GM18858 (cell line): ENCODE data around the gene FAM83F.

Experiments used
- ATAC-seq: cut with Tn5 transposase; IDR thresholded peaks from one replicate; pipeline ENCODE4 v1.9.1; 2021; ENCODE audit not compliant: unreplicated experiment

The FAM83F gene

DNA sequence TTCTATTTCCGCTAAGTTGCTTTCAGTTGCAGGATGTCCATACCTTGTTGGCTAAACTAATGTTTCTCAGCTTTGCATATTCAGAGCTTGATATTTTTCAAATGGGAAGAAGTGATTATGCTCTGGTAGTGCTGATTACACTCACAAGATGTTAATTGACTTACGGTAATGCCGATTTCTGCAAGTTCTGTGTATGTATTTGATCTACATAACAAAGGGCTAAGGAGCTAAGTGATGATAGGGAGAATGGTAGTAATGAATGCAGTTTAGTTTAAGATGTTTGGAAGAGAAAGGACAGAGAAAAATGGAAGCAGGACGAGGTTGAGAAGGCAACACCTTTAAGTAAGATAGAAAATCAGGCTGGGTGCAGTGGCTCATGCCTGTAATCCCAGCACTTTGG lies 61.4 kb downstream of the FAM83F start:
- no peak for ATAC-seq

DNA sequence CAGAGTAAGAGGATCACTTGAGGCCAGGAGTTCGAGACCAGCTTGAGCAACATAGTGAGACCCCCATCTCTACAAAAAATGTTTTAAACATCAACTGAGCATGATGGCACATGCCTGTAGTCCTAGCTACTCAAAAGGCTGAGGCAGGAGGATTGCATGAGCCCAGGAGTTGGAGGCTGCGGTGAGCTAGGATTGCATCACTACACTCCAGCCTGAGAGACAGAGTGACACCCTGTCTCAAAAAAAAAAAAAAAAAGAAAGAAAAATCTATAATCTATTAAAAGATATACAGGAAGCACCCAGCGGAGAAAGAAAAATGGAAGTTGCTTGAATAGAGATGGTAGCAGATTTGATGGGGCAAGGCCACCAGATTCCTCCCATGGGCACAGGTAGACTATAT lies 61.8 kb downstream of the FAM83F start:
- ATAC-seq: no peak

DNA sequence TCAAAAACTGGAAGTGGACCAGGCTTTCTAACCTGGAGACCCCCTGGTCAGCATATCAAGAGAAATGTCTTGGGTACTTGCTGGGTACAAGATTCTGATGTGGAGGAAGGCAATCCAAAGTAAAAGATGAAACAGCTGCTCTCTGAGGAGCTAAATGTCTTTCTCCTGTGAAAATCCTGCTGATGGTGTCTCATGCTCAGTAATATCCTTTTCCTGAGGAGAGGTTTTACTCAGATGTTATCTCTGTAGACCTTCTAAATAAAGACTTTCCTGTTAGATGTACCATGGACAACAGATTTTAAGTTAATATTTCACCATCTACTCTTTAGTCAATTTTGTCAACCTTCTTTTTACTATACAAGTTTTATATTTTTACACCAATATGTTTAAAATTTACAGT lies 62.9 kb downstream of the FAM83F start:
- ATAC-seq: no peak

DNA sequence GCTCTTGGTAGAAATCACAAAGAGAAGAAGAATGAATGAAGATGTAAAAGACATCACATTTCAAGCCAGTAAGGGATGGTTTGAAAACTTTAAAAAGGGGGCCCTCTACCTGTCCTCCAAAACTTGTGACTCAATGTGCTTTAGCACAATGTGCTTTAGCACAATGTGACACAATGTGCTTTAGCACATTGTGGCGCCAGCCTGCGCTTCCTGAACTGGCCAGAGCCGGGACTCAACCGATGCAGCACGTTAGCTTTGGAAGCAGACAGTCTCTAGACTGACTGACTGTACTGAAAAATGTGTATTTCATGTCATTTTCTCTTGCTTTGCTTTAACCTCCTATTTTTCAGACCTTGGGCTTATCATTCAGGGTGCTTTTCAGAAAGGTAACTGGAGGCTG lies 63.5 kb downstream of the FAM83F start:
- no peak for ATAC-seq

DNA sequence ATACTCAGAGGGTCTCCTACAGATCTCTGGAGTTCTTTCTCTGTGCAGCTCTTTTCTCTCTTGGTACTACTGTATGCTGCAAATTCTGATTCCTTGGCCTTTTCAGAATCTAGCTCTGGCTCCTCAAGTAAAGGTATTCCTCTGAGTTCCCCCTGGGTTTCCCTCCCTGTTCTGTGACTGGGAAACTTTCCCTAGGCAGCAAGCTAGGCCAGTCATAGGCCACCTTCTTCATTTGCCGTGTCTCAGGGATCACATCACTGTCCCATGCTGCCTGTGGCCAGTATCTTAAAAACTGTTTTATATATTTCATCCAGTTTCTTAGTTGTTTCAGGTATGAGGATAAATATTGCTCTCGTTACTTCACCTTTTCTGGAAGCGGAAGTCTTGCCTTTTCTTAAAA lies 71.2 kb downstream of the FAM83F start:
- ATAC-seq: no peak

DNA sequence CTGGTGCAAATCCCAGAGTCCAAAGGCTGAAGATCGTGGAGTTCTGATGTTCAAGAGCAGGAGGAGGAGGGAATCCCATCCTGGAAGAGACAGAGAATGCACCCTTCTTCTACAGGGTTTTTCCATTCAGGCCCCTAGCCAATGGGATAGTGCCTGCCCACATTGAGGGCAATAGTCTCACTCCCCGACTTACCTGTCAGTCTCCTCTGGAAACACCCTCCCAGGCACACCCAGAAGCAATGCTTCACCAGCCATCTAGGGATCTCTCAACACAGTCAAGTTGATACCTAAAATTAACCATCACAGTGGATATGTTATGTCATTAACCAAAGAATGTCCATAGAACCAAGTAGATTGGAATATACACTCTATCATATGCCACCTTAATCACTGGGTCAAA lies 72.9 kb downstream of the FAM83F start:
- ATAC-seq: no peak

DNA sequence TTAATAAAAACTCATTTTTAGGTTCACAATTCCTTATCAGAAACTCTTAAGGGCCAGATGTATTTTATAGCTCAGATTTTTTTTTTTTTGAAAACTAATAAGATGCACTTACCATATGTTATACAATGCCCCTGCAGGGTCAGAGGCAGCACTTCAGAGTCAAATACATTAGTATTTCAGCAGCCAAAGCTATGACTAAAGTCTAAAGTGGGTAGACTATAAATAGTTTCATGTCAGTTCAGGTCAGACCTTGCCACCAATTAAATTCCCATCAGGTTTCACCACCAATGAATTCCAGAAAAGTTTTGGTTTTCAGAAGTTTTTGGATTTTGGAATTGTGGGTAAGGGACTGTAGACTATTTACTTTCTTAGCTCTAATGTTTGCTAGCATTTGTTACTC lies 75.9 kb downstream of the FAM83F start:
- no peak for ATAC-seq

DNA sequence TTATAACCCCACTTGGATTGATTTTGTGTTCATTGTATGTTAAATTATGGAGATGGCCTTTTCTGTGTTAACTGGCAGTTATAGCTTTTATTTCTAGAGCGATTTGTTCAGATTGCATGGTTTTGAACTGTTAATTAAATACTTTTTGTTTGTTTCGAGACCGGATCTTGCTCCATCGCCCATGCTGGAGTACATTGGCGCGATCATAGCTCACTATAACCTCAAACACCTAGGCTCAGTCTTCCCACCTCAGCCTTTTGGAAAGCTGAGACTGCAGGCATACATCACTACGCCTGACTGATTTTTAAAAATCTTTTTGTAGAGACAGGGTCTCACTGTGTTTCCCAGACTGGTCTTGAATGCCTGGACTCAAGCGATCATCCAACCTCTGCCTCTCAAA lies 77.0 kb downstream of the FAM83F start:
- ATAC-seq: no peak

DNA sequence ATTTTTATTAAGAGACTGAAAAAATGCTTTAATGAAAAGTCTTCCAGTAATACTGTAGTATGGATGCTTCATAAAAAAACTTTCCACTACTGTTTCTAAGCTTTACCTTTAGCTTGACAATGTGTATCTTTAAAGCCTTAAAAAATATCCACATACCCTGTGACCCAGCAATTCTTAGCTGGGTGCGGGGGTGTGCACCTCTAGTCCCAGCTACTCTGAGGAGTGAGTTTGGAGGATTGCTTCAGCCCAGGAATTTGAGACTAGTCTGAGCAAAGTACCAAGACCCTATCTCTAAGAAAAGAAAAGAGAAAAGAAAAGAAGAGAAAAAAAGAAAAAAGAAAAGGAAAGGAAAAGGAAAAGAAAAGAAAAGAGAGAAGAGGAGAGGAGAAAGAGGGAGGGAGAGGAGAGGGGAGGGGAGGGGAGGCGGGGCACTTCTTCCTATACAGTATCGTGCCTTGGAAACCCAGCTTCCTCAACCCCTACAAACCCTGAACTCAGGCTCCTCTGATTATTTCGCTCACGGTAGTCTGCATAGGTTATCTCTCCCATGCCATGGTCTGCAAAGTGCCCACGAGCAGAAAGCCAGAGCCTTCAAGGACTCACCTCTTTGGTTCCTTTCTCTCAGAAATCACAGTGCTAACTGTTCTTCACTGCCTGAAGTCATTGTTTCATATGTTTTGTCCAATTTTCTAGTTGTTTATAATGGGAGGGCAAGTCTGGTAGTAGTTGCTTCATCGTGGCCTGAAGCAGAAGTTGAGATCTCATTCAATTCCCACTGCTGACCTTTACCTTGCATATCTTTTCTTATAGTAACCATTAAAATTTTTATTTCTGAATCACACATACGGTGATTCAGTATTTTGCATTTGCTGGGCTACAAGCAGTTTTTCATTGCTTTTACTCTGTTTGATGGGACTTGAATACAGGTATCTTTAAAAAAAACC lies 82.2 kb downstream of the FAM83F start:
- ATAC-seq: no peak

DNA sequence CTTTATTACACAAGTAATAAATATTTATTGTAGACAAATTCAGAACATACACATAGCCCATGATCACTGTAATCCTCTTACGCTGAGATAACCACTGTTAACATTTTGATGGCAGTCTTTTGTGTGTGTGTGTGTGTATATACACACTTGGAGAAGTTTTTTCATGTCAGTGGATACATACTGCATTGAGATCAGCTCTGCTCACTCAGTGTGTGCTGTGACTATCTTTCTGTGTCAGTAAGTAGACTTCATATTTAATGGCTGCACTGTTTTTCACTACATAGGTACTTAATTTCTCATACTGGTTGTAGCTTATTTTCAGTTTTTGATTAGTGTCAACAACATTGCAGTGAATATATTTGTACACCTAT lies 82.9 kb downstream of the FAM83F start:
- ATAC-seq: no peak

DNA sequence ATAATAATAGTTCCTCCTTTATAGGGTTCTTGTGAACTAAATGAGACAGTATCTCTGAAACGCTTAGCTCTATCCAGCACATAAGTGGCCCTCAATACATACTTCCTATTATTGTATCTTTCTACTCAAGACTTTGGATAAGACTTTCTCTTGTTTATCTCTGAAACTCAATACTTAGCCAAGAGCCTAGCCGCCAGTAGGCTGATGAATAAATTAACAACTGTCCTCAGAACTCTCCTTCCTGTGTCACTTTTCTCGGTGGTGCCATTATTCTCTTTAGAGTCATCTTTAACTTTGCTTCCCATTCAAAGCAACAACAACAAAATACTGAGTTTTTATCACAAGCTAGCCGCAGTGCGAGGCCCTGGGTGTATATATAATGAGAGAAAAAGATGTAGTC lies 86.9 kb downstream of the FAM83F start:
- no peak for ATAC-seq

DNA sequence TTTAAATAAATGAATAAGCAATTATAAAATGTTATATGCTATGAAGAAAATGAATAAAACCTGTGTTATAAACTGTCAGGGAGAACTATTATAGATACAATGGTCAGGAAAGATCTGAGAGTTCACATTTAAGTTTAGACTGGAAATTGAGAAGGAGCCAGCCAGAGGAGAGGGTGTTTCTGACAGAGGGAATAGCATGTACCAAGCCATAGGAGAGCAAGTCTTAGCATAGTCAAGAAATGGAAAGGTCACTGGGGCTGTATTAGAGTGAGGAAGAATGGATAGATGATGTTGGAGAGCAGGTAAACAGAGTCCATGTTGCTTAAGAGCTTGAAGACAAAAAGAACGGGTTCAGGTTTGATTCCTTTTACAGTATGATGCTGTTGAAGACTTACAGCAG lies 87.4 kb downstream of the FAM83F start:
- ATAC-seq: no peak

DNA sequence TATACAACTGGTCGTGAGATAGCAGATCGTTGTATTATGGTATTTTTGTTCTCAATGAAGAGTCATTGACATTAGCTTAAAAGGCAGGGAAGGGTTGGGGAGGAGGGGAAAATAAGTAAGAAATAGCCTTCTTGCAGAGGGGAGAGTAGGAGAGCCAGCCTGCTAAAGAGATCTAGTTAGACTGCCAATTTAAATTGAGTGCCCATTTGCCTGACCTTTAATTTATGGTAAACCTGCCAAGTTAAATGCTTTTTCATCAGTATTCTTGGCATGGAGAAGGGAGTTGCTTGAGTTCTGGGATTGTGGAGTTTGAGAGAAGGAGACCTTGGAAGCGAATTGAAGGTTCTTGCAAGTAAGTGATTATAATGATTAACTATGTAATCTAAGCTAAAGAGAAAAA lies 89.0 kb downstream of the FAM83F start:
- ATAC-seq: no peak

DNA sequence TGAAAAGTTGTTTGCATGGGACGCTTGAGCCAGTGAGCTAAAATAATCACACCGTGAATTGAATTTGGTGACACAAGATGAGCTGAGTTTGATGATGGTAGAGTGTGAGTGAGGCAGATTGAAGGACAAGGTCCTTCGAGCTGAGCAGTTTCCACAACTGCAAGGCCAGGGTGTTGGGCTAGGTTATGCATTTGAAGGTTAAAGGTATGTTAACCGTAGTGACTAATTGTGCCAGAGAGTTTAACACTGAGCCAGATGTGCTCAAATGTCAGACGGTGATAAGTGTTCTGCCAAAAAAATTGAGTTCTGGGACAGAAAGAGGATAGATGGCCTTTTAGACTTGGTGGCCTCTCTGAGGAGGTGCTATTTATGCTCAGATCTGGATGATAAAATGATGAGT lies 89.5 kb downstream of the FAM83F start:
- ATAC-seq: no peak

DNA sequence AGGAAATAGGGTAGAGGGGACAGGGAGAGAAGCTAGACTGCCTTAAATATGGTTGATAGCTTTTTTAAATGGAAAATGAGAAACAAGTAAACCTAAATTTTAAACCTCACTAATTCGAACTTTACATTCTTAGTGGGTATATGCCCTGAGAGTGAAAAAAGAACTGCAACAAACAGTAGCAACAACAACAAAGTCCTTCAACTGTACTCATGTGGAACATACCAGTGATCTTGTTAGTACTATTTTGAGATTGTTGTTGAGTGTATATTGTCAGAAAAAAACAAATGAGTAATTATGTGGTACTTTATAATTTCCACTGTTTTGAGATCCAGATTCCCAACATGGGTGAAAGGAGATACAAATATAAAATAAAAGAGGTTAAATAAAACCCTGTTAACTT lies 94.1 kb downstream of the FAM83F start:
- no peak for ATAC-seq
